22Rv1 (cell line): Measurements from ENCODE around the gene DNAJC18.

Experiments used
- CTCF ChIP-seq: fragments of 450-650 bp; IDR thresholded peaks from 2 replicates; pipeline ENCODE4 v1.5.1; 2017; ENCODE audit warnings: mild to moderate bottlenecking
- ZFX ChIP-seq: fragments of 450-650 bp; IDR thresholded peaks from 2 replicates; pipeline ENCODE4 v1.6.1; 2017; ENCODE audit warnings: antibody characterized with exemption, borderline replicate concordance

GRCh38 chr5:139377226-139377625 lies 62.1 kb downstream of the DNAJC18 start:
- no peak for TF ChIP-seq CTCF
- no peak for TF ChIP-seq ZFX
